ENCODE results near the gene SERPINB6.

DNA sequence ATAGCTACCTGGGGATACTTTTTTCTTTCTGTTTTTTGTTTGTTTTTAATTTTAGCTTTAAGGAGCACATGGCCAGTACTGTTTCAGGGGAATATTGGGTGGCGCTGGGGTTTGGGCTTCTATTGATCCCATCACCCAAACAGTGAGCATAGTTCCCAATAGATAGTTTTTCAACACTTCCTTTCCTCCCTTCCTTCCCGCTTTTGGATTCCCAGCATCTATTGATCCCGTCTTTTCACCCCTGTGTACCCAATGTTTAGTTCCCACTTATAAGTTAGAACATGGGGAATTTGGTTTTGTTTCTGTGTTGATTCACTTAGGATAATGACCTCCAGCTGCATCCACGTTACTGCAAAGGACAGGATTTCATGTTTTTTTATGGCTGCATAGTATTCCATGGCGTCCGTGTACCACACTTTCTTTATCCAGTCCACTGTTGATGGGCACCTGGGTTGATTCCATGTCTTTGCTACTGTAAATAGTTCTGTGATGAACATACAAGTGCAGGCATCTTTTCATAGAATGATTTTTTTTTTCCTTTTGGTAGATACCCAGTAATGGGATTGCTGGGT is 48.5 kb upstream of the SERPINB6 start:
- TF ChIP-seq, protein P1, sequence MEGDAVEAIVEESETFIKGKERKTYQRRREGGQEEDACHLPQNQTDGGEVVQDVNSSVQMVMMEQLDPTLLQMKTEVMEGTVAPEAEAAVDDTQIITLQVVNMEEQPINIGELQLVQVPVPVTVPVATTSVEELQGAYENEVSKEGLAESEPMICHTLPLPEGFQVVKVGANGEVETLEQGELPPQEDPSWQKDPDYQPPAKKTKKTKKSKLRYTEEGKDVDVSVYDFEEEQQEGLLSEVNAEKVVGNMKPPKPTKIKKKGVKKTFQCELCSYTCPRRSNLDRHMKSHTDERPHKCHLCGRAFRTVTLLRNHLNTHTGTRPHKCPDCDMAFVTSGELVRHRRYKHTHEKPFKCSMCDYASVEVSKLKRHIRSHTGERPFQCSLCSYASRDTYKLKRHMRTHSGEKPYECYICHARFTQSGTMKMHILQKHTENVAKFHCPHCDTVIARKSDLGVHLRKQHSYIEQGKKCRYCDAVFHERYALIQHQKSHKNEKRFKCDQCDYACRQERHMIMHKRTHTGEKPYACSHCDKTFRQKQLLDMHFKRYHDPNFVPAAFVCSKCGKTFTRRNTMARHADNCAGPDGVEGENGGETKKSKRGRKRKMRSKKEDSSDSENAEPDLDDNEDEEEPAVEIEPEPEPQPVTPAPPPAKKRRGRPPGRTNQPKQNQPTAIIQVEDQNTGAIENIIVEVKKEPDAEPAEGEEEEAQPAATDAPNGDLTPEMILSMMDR (IDR thresholded peaks at IDR 0.05), result no peak
- no peak for TF ChIP-seq POLR2A (IDR thresholded peaks at IDR 0.05)

Measured in lower leg skin (tissue), 3 donors.